Tongue (tissue), 2 donors: ENCODE measurements around the gene PDLIM7. TPM values are rescaled to one million over a fixed set of nuclear protein-coding genes. Genes with fewer than 3 reads are reported as not detected.

Experiments used
- DNase-seq: peaks from one replicate; pipeline ENCODE4 v3.0.0-alpha.2; 2015
- total RNA-seq: library from RNA; depleted of rRNA; stranded (reverse); fragments of >200 nt; gene quantifications from one replicate; pipeline ENCODE4 v1.2.3, GENCODE V29; 2014

The PDLIM7 gene
- total RNA-seq, 1 donor from 2014 or later: 83.0 TPM

DNA sequence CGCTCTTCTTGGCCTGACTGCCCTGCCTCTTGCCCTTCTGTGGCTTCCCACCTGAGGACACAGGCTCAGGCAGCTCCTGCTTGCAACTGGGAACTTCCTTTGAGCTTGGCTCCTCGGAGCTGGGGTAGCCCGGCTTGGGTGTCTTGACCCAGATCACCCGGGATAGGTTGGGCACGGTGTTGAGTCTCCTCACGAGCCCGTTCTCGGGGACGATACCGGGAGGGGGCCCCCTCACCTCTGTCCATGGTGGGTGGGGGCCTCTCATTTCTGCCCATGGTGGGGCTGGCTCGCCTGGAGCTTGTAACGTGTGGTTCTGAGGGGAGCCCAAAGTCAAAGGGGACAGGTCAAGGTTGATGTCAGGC, 27.1 kb upstream of the PDLIM7 start:
- no peak for DNase-seq

- no peak for DNase-seq
Measured at GRCh38 chr5:177523711-177524538, 26.5 kb upstream of the PDLIM7 start.

DNA sequence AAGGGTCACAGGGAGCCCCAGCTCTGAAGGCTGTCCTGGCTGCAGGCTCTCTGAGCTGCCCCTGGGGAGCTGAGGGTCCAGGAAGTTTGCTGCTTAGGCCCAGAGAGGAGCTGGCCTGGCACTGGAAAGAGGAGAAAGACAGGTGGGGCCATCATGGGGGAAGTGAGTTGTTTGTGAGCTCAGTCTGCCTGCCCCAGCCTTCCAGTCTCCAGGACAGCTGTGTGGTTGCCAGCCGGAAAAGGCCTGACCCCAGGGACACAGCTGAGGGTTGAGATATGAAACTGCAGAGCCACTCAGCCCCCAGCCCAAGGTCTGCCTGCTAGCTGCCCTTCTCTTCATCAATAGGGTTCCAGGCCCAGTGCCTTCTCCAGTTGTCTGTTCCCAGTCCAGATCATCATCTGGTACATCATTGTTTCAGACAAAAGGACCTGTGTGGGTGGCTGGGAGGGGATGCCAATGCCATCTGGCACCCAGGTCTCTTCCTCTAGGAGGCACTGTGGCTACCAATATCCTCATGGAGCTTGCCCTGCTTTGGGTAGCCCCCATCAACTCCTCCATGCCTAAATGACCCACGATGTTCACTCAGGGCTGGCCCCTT, 23.6 kb upstream of the PDLIM7 start:
- peak; percentile 65 for DNase-seq

GRCh38 chr5:177520271-177520670, 22.9 kb upstream of the PDLIM7 start:
- no peak for DNase-seq

DNA sequence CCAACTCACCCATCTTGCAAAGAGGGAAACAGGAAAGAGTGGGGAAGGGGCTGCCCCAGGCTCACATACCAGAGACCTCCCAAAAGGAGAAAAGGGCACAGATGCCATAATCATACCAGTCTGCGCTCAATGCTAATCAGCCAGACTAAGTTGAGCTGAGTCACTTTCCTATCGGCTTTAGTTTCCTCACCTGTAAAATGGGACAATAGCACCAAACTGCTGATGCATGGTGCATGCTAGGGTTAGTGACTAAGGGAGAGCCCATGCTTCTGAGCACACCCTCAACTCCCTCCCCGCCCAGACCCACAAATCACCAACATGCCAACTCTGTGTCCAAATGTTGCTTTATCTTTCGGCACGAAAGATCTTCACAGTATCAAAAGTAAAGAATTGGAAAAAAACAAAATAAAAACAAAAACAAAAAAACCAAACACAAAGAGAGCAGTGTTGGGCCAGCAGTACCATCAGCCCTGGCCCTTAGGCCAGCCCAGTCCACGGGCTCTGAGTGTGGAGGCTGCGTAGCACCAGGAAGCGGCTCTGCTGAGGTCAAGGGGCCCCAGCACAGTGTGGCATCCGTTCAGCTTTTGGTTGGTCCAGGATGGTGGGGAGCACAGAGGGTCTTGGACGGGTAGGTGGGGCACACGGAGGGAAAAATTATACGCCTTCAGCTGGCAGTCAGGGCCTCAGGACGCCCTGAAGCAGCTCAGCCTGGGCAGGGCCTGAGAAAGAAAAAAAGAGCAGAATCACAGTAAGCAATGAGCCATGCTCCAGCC, 22.2 kb upstream of the PDLIM7 start:
- DNase-seq: no peak

GRCh38 chr5:177516601-177517568, 19.5 kb upstream of the PDLIM7 start, which contains the start of gene DDX41:
Gene DDX41, minus strand, starts transcription at chr5:177516961. Its CDS starts 16 bp downstream, at chr5:177516945.
- DNase-seq: peak; percentile 99

- no peak for DNase-seq
Measured at GRCh38 chr5:177515580-177515979, 18.2 kb upstream of the PDLIM7 start.

DNA sequence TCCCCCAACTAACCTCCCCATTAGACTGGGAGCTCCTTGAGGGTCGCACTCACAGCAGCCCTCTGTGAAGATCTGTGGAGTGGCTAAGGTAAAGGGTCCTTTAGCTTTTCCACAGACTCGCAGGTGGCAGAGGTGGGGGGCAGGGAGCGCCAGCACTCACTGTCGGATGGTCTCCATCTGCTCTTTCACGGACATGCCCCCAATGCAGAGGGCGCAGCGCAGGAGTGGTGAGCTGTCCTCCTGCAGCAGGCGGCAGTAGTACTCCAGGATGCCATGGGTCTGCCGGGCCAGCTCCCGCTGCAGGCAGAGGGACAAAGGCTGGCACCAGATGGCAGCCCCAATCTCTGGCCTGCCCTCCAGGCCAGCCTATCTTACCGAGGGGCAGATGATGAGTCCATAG, 17.1 kb upstream of the PDLIM7 start:
- DNase-seq: no peak

DNA sequence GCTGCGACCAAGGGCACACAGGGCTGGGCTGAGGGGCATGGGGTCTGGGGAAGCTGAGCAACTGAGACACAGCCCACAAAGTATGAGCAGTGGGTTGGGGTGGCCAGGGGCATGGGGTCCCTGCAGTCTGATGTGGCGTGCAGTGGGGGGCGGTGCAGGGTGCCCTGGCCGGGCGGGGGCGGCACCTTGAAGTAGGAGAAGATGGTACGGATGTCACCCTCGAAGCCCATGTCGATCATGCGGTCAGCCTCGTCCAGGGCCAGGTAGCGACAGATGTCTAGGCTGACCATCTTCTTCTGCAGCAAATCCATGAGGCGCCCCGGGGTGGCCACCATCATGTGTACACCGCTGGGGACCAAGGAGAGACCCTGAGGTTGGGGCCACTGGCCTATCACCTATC, 16.1 kb upstream of the PDLIM7 start:
- no peak for DNase-seq

- no peak for DNase-seq
Measured at GRCh38 chr5:177512736-177513380, 15.5 kb upstream of the PDLIM7 start.

DNA sequence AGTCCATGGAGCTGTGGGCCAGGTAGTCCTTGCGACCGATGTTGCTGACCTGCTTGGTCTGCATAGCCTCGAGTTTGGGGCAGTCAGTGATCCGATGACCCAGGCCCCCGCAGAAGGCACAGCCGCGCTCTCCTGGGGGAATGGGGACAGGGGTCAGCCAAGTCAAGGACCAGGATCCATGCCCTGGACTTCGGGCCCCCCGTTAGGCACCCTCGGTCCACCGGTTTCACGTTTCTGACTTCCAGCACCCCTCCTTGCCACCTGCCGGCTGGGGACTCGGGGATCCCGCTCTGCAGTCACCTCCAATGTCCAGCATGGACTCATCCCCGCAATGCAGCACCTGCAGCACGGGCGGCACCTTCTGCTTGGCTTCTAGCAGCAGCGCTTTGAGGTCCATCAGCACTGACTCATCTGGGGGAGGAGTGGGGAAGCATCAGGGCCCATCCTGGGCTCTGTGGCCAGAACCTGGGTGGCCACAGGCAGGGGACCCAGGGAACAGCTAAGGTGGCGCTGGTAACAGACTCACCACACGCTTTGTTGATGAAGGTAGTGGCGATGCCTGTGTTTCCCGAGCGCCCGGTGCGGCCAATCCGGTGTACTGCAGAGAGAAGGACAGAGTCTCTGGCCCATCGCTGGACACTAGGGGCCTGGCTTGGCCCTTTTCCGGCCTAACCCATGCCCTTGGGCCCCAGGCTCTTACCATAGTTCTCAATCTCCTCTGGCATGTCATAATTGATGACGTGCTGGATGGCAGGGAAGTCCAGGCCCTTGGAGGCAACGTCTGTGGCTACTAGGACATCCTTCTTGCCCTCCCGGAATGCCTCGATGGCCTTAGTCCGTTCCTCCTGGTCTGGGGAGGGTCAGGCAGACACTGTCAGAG, 14.6 kb upstream of the PDLIM7 start:
- DNase-seq: no peak

DNA sequence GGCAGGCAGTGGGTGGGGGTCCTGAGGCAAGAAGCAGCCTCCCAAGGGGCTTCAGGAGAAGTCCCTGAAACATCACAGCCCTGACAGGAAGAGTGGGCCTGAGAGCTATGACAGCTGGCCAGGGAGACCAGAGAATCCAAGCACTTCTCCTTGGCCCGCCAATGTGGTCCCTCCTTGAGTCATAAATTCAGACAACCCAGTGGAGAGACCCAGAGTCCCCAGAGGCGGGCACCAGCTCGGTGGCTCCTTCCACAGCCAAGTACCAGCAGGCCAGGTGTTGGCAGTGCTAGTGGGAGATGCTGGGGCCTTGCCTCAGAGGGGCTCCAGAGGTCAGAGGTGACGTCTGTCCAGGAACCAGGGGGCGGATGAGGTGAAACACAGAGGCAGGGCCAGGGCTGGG, 13.8 kb upstream of the PDLIM7 start:
- no peak for DNase-seq

DNA sequence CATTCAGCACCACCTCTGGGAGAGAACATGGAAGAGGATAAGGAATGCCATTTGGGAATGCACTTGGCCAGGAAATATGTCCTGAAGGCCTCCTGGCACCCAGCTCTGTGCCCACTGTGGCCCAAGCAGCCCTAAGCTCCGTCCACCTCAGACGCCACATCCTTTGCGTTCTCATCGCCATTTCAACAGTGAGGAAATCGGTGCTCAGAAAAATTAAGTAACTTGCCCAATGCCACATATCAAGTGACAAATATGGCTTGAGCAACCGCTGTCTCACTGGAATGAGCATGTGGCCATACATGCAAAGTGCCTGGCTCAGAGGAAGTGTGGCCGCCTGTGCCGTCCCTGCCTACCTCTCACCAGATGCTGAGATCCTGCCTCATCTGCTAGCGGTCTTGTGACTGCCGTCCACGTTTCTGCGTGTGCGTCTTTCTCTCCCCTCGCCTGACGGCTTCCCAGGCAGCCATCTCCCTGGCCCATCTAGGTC, 13.2 kb upstream of the PDLIM7 start:
- DNase-seq: no peak

- no peak for DNase-seq
Measured at GRCh38 chr5:177509991-177510566, 12.7 kb upstream of the PDLIM7 start.

- DNase-seq: peak; percentile 52
Measured at GRCh38 chr5:177509381-177509951, 12.1 kb upstream of the PDLIM7 start, which contains the start of gene DOK3. Gene DOK3, minus strand, starts transcription at chr5:177509826. Its CDS starts 286 bp downstream, at chr5:177509540.

- DNase-seq: no peak
Measured at GRCh38 chr5:177508837-177509236, 11.4 kb upstream of the PDLIM7 start.

DNA sequence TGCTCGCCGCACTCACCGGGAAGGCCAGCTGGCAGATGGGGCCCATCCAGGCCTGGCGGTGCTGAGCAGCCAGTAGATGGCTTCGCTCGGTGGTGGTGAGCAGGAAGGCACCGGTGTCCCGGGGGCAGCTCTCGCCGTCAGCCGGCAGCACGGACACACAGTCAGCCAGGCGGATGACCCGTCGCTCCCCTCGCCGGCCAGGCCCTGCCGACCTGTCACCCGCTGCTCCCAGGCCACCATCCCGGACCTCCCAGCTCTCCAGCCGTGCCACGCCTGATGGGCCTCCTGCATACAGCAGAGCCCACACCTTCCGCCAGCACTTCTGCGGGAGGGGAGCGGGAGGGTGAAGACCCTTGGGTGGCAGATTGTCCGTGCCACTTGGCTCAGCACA, 10.8 kb upstream of the PDLIM7 start:
- DNase-seq: no peak

DNA sequence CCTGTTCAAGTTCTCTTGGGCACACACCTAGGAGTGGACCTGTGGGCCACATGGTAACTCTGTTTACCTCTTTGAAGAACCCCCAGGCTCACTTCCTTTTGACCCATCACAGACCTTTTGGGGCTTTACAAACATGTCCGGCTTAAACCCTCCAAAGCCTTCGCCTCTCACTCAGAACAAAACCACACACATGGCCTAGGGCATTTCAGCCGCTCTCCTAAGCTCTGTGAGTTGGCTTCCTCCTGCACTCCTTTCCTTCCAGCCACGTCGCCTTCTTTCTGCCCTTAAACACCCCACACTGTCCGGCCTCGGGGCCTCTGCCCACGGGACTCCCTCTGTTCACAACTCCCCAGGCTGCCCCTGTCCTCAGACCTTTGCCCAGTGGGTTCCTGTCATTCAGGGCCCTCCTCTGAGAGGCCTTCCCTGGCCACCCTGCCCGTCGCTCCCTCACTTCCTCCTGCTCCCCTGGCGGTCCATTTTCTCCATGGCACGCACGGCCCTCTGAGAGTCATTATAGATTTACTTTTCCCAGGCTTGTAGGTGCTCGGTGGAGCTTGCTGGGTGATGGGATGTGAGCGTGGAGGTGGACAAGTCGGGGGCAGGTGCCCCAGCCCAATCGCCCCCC, 10.3 kb upstream of the PDLIM7 start:
- no peak for DNase-seq

DNA sequence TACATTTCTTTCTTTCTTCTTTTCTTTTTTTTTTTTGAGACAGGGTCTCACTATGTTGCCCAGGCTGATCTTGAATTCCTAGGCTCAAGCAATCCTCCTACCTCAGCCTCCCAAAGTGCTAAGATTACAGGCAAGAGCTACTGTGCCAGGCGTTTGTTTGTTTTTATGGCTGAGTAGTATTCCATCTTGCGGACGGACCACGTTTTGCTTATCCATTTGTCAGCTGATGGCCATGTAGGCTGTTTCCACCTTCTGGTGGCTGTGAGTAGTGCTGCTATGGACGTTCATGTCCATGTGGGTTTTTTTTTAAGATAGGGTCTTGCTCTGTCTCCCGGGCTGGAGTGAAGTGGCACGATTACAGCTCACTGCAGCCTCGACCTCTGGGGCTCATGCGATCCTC, 9.8 kb upstream of the PDLIM7 start:
- DNase-seq: no peak
